ENCODE measurements around the gene CDH16. TPM values are rescaled to one million over a fixed set of nuclear protein-coding genes. Genes with fewer than 3 reads are reported as not detected.

The CDH16 gene
- total RNA-seq, 5 donors from 2014 or later (not counting 1 experiment from before 2014, with no cell fraction given): not detected

GRCh38 chr16:66917741-66918140, 944 bp downstream of the CDH16 start:
- Mint-ChIP-seq H3K27ac (no peak overlapping the region), H3K4me1 (no peaks in the 10 kb centered on the region), H3K27me3 (peaks cover 9 to 24% of the 10 kb centered on the region in 2 donors), H3K4me3 (no peak overlapping the region), H3K36me3 (no peaks in the 10 kb centered on the region), H3K9me3 (no peaks in the 10 kb centered on the region)
- POLR2A ChIA-PET: no interaction called here
- H3K27ac ChIP-seq (ENCODE audit: low read length): no peak overlapping the region
- no peaks in the 10 kb centered on the region for H3K9me3 ChIP-seq
- no peaks in the 10 kb centered on the region for H3K36me3 ChIP-seq (ENCODE audit: control insufficient read depth in 2 of 2, extremely low read depth in 1 of 2, insufficient read depth in 1 of 2, low read length in 1 of 2)
- H3K4me1 ChIP-seq (ENCODE audit: control insufficient read depth in 1 of 2, extremely low read depth in 1 of 2, insufficient read depth in 2 of 2, low read length in 2 of 2): no peaks in the 10 kb centered on the region
- DNase-seq: no peak
- CTCF ChIA-PET: no interaction called here
- H3K27me3 ChIP-seq (replicated peaks in 1 of 2; ENCODE audit: control insufficient read depth in 2 of 2, extremely low read depth in 1 of 2, insufficient read depth in 2 of 2, low read length in 1 of 2): peaks cover 0 to 57% of the 10 kb centered on the region in 2 experiments
- WGBS (ENCODE audit: insufficient coverage): 80% methylated on average over 3 of the region's 9 CpGs
- no peak overlapping the region for H3K4me3 ChIP-seq (ENCODE audit: control insufficient read depth in 1 of 2, extremely low read depth in 1 of 2, low read length in 1 of 2)
- no peak for ATAC-seq (replicated peaks in 1 of 4)

DNA sequence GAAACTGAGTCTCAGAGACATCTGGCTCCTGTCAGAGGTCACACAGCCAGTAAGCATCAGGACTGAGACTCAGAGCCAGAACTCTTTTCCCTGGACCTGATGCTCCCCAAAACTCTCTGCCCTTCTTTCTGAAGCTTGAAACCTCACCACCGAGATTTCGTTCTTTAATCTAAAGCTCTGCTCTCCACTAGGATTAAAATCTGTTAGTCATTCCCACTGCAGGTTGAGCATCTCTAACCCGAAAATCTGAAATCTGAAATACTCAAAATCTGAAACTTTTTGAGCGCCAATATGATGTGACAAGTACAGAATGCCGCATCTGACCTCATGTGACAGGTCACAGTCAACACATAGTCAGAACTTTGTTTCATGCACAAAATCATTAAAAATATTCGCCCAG, 2.2 kb downstream of the CDH16 start:
- no peak overlapping the region for H3K27ac ChIP-seq (ENCODE audit: low read length)
- DNase-seq: no peak
- WGBS (ENCODE audit: insufficient coverage): 70% methylated on average over 3 of the region's 6 CpGs
- no peak overlapping the region for H3K27ac Mint-ChIP-seq
- no peaks in the 10 kb centered on the region for H3K4me1 Mint-ChIP-seq
- H3K9me3 Mint-ChIP-seq: no peaks in the 10 kb centered on the region
- H3K27me3 Mint-ChIP-seq: peaks cover 6 to 19% of the 10 kb centered on the region in 2 donors
- ATAC-seq (replicated peaks in 1 of 4): no peak
- no peaks in the 10 kb centered on the region for H3K9me3 ChIP-seq
- H3K27me3 ChIP-seq (replicated peaks in 1 of 2; ENCODE audit: control insufficient read depth in 2 of 2, extremely low read depth in 1 of 2, insufficient read depth in 2 of 2, low read length in 1 of 2): peaks cover 0 to 54% of the 10 kb centered on the region in 2 experiments
- no peak overlapping the region for H3K4me3 ChIP-seq (ENCODE audit: control insufficient read depth in 1 of 2, extremely low read depth in 1 of 2, low read length in 1 of 2)
- ChIA-PET POLR2A (no interaction called here), CTCF (no interaction called here)
- H3K36me3 Mint-ChIP-seq: no peaks in the 10 kb centered on the region
- no peaks in the 10 kb centered on the region for H3K4me1 ChIP-seq (ENCODE audit: control insufficient read depth in 1 of 2, extremely low read depth in 1 of 2, insufficient read depth in 2 of 2, low read length in 2 of 2)
- H3K36me3 ChIP-seq (ENCODE audit: control insufficient read depth in 2 of 2, extremely low read depth in 1 of 2, insufficient read depth in 1 of 2, low read length in 1 of 2): no peaks in the 10 kb centered on the region
- H3K4me3 Mint-ChIP-seq: no peak overlapping the region

- peaks cover 0 to 47% of the 10 kb centered on the region in 2 experiments for H3K27me3 ChIP-seq (replicated peaks in 1 of 2; ENCODE audit: control insufficient read depth in 2 of 2, extremely low read depth in 1 of 2, insufficient read depth in 2 of 2, low read length in 1 of 2)
- CTCF ChIA-PET: no interaction called here
- Mint-ChIP-seq H3K27ac (no peak overlapping the region), H3K36me3 (no peaks in the 10 kb centered on the region), H3K4me1 (no peaks in the 10 kb centered on the region), H3K27me3 (peaks cover 3 to 10% of the 10 kb centered on the region in 2 donors), H3K9me3 (no peaks in the 10 kb centered on the region), H3K4me3 (no peak overlapping the region)
- H3K4me3 ChIP-seq (ENCODE audit: control insufficient read depth in 1 of 2, extremely low read depth in 1 of 2, low read length in 1 of 2): no peak overlapping the region
- no peak overlapping the region for H3K27ac ChIP-seq (ENCODE audit: low read length)
- H3K36me3 ChIP-seq (ENCODE audit: control insufficient read depth in 2 of 2, extremely low read depth in 1 of 2, insufficient read depth in 1 of 2, low read length in 1 of 2): no peaks in the 10 kb centered on the region
- no peak for DNase-seq
- POLR2A ChIA-PET: no interaction called here
- no peak for ATAC-seq (replicated peaks in 1 of 4)
- 90% methylated on average over 2 of the region's 7 CpGs for WGBS (ENCODE audit: insufficient coverage)
- no peaks in the 10 kb centered on the region for H3K4me1 ChIP-seq (ENCODE audit: control insufficient read depth in 1 of 2, extremely low read depth in 1 of 2, insufficient read depth in 2 of 2, low read length in 2 of 2)
- no peaks in the 10 kb centered on the region for H3K9me3 ChIP-seq
Observed at GRCh38 chr16:66915041-66915440, 3.6 kb downstream of the CDH16 start.

GRCh38 chr16:66914541-66914940, 4.1 kb downstream of the CDH16 start:
- WGBS (ENCODE audit: insufficient coverage): no CpG with 5 or more reads among the region's 7 CpGs
- no peaks in the 10 kb centered on the region for H3K9me3 Mint-ChIP-seq
- H3K36me3 Mint-ChIP-seq: no peaks in the 10 kb centered on the region
- H3K27ac Mint-ChIP-seq: no peak overlapping the region
- H3K4me3 ChIP-seq (ENCODE audit: control insufficient read depth in 1 of 2, extremely low read depth in 1 of 2, low read length in 1 of 2): no peak overlapping the region
- H3K27me3 Mint-ChIP-seq: peaks cover 3 to 8% of the 10 kb centered on the region in 2 donors
- ChIA-PET CTCF (no interaction called here), POLR2A (no interaction called here)
- no peaks in the 10 kb centered on the region for H3K36me3 ChIP-seq (ENCODE audit: control insufficient read depth in 2 of 2, extremely low read depth in 1 of 2, insufficient read depth in 1 of 2, low read length in 1 of 2)
- H3K9me3 ChIP-seq: no peaks in the 10 kb centered on the region
- ATAC-seq (replicated peaks in 1 of 4) (no peak), DNase-seq (no peak)
- no peak overlapping the region for H3K4me3 Mint-ChIP-seq
- H3K27ac ChIP-seq (ENCODE audit: low read length): no peak overlapping the region
- peaks cover 0 to 42% of the 10 kb centered on the region in 2 experiments for H3K27me3 ChIP-seq (replicated peaks in 1 of 2; ENCODE audit: control insufficient read depth in 2 of 2, extremely low read depth in 1 of 2, insufficient read depth in 2 of 2, low read length in 1 of 2)
- H3K4me1 ChIP-seq (ENCODE audit: control insufficient read depth in 1 of 2, extremely low read depth in 1 of 2, insufficient read depth in 2 of 2, low read length in 2 of 2): no peaks in the 10 kb centered on the region
- no peaks in the 10 kb centered on the region for H3K4me1 Mint-ChIP-seq

GRCh38 chr16:66913711-66914110, 5.0 kb downstream of the CDH16 start:
- Mint-ChIP-seq H3K9me3 (no peaks in the 10 kb centered on the region), H3K36me3 (no peaks in the 10 kb centered on the region), H3K27ac (no peak overlapping the region), H3K4me1 (no peaks in the 10 kb centered on the region), H3K27me3 (peaks cover 0 to 4% of the 10 kb centered on the region in 2 donors), H3K4me3 (no peak overlapping the region)
- Histone ChIP-seq H3K4me1 (ENCODE audit: control insufficient read depth in 1 of 2, extremely low read depth in 1 of 2, insufficient read depth in 2 of 2, low read length in 2 of 2) (no peaks in the 10 kb centered on the region), H3K36me3 (ENCODE audit: control insufficient read depth in 2 of 2, extremely low read depth in 1 of 2, insufficient read depth in 1 of 2, low read length in 1 of 2) (no peaks in the 10 kb centered on the region), H3K4me3 (ENCODE audit: control insufficient read depth in 1 of 2, extremely low read depth in 1 of 2, low read length in 1 of 2) (no peak overlapping the region), H3K9me3 (no peaks in the 10 kb centered on the region), H3K27me3 (replicated peaks in 1 of 2; ENCODE audit: control insufficient read depth in 2 of 2, extremely low read depth in 1 of 2, insufficient read depth in 2 of 2, low read length in 1 of 2) (peaks cover 0 to 36% of the 10 kb centered on the region in 2 experiments), H3K27ac (ENCODE audit: low read length) (no peak overlapping the region)
- CTCF ChIA-PET: no interaction called here
- ATAC-seq (replicated peaks in 1 of 4) (no peak), DNase-seq (no peak)
- POLR2A ChIA-PET: no interaction called here
- WGBS (ENCODE audit: insufficient coverage): 39% methylated on average over 2 of the region's 4 CpGs

DNA sequence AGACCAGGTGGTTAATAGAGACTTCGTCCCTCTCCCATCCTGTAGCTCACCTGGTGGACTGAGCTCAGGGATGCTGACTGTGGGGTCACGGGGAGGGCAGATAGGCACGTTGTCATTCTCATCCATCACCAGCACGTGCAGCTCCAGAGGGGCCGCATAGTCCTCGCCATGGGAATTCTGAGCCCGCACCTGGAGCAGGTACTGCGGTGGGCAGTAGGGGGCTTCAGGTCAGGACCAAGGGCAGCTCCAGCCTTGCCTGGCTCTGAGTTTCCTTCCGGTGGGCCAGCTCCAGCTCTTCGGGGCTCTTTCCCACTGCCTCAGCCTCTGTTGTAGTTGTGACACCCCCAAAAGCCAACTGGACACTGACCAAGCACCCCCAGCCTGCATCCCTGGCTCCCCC, 5.6 kb downstream of the CDH16 start:
- CTCF ChIA-PET: no interaction called here
- H3K4me3 ChIP-seq (ENCODE audit: control insufficient read depth in 1 of 2, extremely low read depth in 1 of 2, low read length in 1 of 2): no peak overlapping the region
- H3K27ac Mint-ChIP-seq: no peak overlapping the region
- H3K27me3 ChIP-seq (replicated peaks in 1 of 2; ENCODE audit: control insufficient read depth in 2 of 2, extremely low read depth in 1 of 2, insufficient read depth in 2 of 2, low read length in 1 of 2): peaks cover 0 to 29% of the 10 kb centered on the region in 2 experiments
- H3K9me3 ChIP-seq: no peaks in the 10 kb centered on the region
- H3K27me3 Mint-ChIP-seq: peaks cover 0 to 4% of the 10 kb centered on the region in 2 donors
- no peak overlapping the region for H3K27ac ChIP-seq (ENCODE audit: low read length)
- H3K4me1 ChIP-seq (ENCODE audit: control insufficient read depth in 1 of 2, extremely low read depth in 1 of 2, insufficient read depth in 2 of 2, low read length in 2 of 2): no peaks in the 10 kb centered on the region
- DNase-seq (no peak), ATAC-seq (replicated peaks in 1 of 4) (no peak)
- H3K4me1 Mint-ChIP-seq: no peaks in the 10 kb centered on the region
- no peaks in the 10 kb centered on the region for H3K9me3 Mint-ChIP-seq
- no peaks in the 10 kb centered on the region for H3K36me3 Mint-ChIP-seq
- no peak overlapping the region for H3K4me3 Mint-ChIP-seq
- WGBS (ENCODE audit: insufficient coverage): 71% methylated on average over 6 of the region's 10 CpGs
- POLR2A ChIA-PET: no interaction called here
- H3K36me3 ChIP-seq (ENCODE audit: control insufficient read depth in 2 of 2, extremely low read depth in 1 of 2, insufficient read depth in 1 of 2, low read length in 1 of 2): no peaks in the 10 kb centered on the region

GRCh38 chr16:66911801-66912200, 6.9 kb downstream of the CDH16 start:
- no peaks in the 10 kb centered on the region for H3K36me3 Mint-ChIP-seq
- ATAC-seq (replicated peaks in 1 of 4): no peak

More at GRCh38 chr16:66911801-66912200, 6.9 kb downstream of the CDH16 start:
- ChIA-PET CTCF (no interaction called here), POLR2A (no interaction called here)
- 91% methylated on average over 8 of the region's 8 CpGs for WGBS (ENCODE audit: insufficient coverage)
- no peak overlapping the region for H3K4me3 ChIP-seq (ENCODE audit: control insufficient read depth in 1 of 2, extremely low read depth in 1 of 2, low read length in 1 of 2)
- Mint-ChIP-seq H3K4me3 (no peak overlapping the region), H3K27me3 (peaks cover 0 to 4% of the 10 kb centered on the region in 2 donors), H3K9me3 (no peaks in the 10 kb centered on the region), H3K4me1 (no peaks in the 10 kb centered on the region), H3K27ac (no peak overlapping the region)
- H3K9me3 ChIP-seq: no peaks in the 10 kb centered on the region
- no peaks in the 10 kb centered on the region for H3K4me1 ChIP-seq (ENCODE audit: control insufficient read depth in 1 of 2, extremely low read depth in 1 of 2, insufficient read depth in 2 of 2, low read length in 2 of 2)
- H3K36me3 ChIP-seq (ENCODE audit: control insufficient read depth in 2 of 2, extremely low read depth in 1 of 2, insufficient read depth in 1 of 2, low read length in 1 of 2): no peaks in the 10 kb centered on the region
- no peak overlapping the region for H3K27ac ChIP-seq (ENCODE audit: low read length)
- no peak for DNase-seq
- peaks cover 0 to 23% of the 10 kb centered on the region in 2 experiments for H3K27me3 ChIP-seq (replicated peaks in 1 of 2; ENCODE audit: control insufficient read depth in 2 of 2, extremely low read depth in 1 of 2, insufficient read depth in 2 of 2, low read length in 1 of 2)

All from T-cell (primary cell).